VCaP (cell line): Measurements from ENCODE around the gene FIGN.

ENCODE experiments used
- H3K27ac ChIP-seq: fragments of 450-650 bp; 2 replicates; pipeline ENCODE4 v1.5.1; 2017
- CTCF ChIP-seq: fragments of 450-650 bp; conservative IDR thresholded peaks from 2 replicates; pipeline ENCODE4 v1.5.1; 2017; ENCODE audit warnings: mild to moderate bottlenecking, moderate library complexity

FIGN gene

GRCh38 chr2:163709270-163709669 is 26.5 kb downstream of the FIGN start:
- no peak overlapping the region for H3K27ac ChIP-seq
- no peak for TF ChIP-seq CTCF

GRCh38 chr2:163708265-163708664 is 27.5 kb downstream of the FIGN start:
- H3K27ac ChIP-seq = no peak overlapping the region
- TF ChIP-seq CTCF = no peak

GRCh38 chr2:163703386-163703785 is 32.4 kb downstream of the FIGN start:
- TF ChIP-seq CTCF = no peak
- no peak overlapping the region for H3K27ac ChIP-seq

- no peak overlapping the region for H3K27ac ChIP-seq
- TF ChIP-seq CTCF = no peak
These were observed 34.2 kb downstream of the FIGN start for GRCh38 chr2:163701399-163702195.

- no peak overlapping the region for H3K27ac ChIP-seq
- TF ChIP-seq CTCF = no peak
These were observed 37.0 kb downstream of the FIGN start for GRCh38 chr2:163698857-163699256.

GRCh38 chr2:163697846-163698637 is 37.8 kb downstream of the FIGN start:
- H3K27ac ChIP-seq = no peak overlapping the region
- no peak for TF ChIP-seq CTCF

GRCh38 chr2:163697429-163697828 is 38.4 kb downstream of the FIGN start:
- no peak overlapping the region for H3K27ac ChIP-seq
- TF ChIP-seq CTCF = no peak
